Neural cell (in vitro differentiated cells): ENCODE results near the gene OTOA.

ENCODE experiments used
- CTCF ChIP-seq: fragments of 450-650 bp; IDR thresholded peaks from 2 replicates; pipeline ENCODE4 v1.5.1; 2014; ENCODE audit warnings: antibody characterized with exemption, mild to moderate bottlenecking, moderate library complexity; ENCODE audit not compliant: poor library complexity, severe bottlenecking
- EP300 ChIP-seq: fragments of 450-650 bp; conservative IDR thresholded peaks from 2 replicates; pipeline ENCODE4 v1.6.1; 2014; ENCODE audit warnings: antibody characterized with exemption, mild to moderate bottlenecking, moderate library complexity; ENCODE audit not compliant: poor library complexity, severe bottlenecking
- EZH2 ChIP-seq: fragments of 200-600, 300-800 bp; shearing (Covaris generic), sonication (generic); IDR thresholded peaks from 2 replicates; pipeline ENCODE4 v1.6.1; 2014; ENCODE audit warnings: antibody characterized with exemption, low read length, borderline replicate concordance, mild to moderate bottlenecking; ENCODE audit not compliant: insufficient read depth, poor library complexity, severe bottlenecking
- MXI1 ChIP-seq: fragments of 450-650 bp; conservative IDR thresholded peaks from 2 replicates; pipeline ENCODE4 v1.6.1; 2014; ENCODE audit warnings: antibody characterized with exemption, mild to moderate bottlenecking; ENCODE audit not compliant: poor library complexity, severe bottlenecking
- POLR2AphosphoS5 ChIP-seq: IDR thresholded peaks from 2 replicates; pipeline ENCODE4 v1.6.1; 2012
- RAD21 ChIP-seq: fragments of 450-650 bp; conservative IDR thresholded peaks from 2 replicates; pipeline ENCODE4 v1.6.1; 2014; ENCODE audit warnings: antibody characterized with exemption, mild to moderate bottlenecking, moderate library complexity
- REST ChIP-seq: IDR thresholded peaks from 2 replicates; pipeline ENCODE4 v1.6.1; 2012; ENCODE audit warnings: borderline replicate concordance
- SMC3 ChIP-seq: fragments of 450-650 bp; conservative IDR thresholded peaks from 2 replicates; pipeline ENCODE4 v1.6.1; 2014; ENCODE audit warnings: antibody characterized with exemption, mild to moderate bottlenecking, moderate library complexity; ENCODE audit not compliant: poor library complexity
- TAF1 ChIP-seq: IDR thresholded peaks from 2 replicates; pipeline ENCODE4 v1.6.1; 2012; ENCODE audit warnings: low read depth

GRCh38 chr16:21704733-21705132, 41.0 kb downstream of the OTOA start:
- TF ChIP-seq RAD21 (no peak), CTCF (no peak), EZH2 (no peak), POLR2AphosphoS5 (no peak), MXI1 (no peak), TAF1 (no peak), EP300 (no peak), SMC3 (no peak), REST (no peak)
